Choroid plexus epithelial cell (primary cell): Measurements from ENCODE around the gene LDHAL6B.
A peak's percentile ranks its signal among the peaks of the same experiment; 100 is the strongest.

ENCODE experiments used
- DNase-seq: peaks from one replicate; pipeline ENCODE4 v3.0.0-alpha.2; 2010; ENCODE audit warnings: low read depth
- H3K4me3 ChIP-seq: 2 replicates; pipeline ENCODE4 v1.5.1; 2011; ENCODE audit warnings: low read depth, mild to moderate bottlenecking, control low read depth, low read length, moderate library complexity
- TF ChIP-seq, protein P1 (sequence below): conservative IDR thresholded peaks from 2 replicates; pipeline ENCODE4 v1.5.1; 2011; ENCODE audit warnings: low read depth, mild to moderate bottlenecking, control low read depth, inconsistent platforms, low read length, moderate library complexity

The LDHAL6B gene

DNA sequence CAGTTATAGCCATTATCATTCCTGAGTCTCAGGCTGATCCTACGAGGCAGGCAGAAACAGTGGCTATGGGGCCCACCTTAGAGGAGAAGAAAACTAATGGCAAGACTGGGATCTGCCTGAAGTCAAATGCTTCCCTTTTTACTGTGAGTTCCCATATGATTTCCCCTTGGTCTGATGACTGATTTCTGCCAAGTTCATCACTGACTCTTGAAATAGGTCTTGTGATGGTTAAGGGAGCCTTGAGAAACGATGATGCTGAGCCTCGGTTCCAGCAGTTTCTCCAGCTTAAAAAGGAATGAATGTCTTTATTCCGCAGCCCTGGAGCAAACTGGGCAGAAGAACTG lies 29.4 kb upstream of the LDHAL6B start:
- TF ChIP-seq, protein P1, sequence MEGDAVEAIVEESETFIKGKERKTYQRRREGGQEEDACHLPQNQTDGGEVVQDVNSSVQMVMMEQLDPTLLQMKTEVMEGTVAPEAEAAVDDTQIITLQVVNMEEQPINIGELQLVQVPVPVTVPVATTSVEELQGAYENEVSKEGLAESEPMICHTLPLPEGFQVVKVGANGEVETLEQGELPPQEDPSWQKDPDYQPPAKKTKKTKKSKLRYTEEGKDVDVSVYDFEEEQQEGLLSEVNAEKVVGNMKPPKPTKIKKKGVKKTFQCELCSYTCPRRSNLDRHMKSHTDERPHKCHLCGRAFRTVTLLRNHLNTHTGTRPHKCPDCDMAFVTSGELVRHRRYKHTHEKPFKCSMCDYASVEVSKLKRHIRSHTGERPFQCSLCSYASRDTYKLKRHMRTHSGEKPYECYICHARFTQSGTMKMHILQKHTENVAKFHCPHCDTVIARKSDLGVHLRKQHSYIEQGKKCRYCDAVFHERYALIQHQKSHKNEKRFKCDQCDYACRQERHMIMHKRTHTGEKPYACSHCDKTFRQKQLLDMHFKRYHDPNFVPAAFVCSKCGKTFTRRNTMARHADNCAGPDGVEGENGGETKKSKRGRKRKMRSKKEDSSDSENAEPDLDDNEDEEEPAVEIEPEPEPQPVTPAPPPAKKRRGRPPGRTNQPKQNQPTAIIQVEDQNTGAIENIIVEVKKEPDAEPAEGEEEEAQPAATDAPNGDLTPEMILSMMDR = no peak
- DNase-seq = no peak
- H3K4me3 ChIP-seq = no peak overlapping the region

DNA sequence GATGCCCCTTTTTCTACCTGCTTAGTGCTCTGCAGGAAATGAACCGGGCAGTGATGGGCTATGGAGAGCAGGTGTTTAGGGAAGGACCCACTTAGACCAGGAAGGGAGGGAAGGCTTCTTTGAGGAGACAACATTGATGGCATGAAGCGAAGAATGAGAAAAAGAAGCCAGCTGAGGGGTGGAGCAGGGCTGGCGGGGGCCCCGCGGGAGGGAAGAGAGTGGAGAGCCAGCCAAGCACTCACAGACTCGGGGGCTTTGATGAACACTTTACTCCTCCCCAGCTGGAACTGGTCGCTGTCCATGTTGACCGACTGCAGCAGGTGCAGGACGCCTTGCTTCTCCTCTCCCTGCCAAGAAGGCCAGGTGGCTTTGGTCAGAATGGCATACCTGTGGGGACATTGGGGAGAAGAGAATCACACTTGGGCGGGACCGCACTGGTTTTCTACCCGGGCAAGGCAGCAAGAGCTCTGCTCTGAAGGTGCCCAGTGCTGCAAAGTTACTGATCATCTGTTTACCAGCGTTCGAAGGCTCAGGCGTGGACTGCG lies 28.4 kb upstream of the LDHAL6B start:
- DNase-seq = no peak
- TF ChIP-seq, protein P1 = no peak
- no peak overlapping the region for H3K4me3 ChIP-seq

DNA sequence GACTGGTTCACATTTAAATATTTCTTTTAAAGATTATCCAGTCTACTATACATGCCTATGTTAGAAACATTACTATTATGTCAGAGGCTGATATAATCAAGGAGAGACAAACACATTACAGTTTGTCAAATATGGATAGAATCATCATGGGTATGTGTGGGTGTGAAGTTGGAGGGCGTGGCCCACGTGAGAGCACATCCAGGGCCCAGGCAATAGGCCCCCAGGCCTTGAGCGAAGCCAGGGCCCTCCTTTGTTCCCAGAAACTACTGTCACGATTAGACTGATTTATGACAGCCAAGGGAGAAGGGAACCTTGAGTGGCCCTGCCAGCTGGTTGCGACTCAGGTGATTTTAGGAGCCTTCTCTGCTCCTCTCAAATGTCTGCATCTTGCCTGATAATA lies 26.9 kb upstream of the LDHAL6B start:
- TF ChIP-seq, protein P1 = no peak
- no peak for DNase-seq
- H3K4me3 ChIP-seq = no peak overlapping the region

DNA sequence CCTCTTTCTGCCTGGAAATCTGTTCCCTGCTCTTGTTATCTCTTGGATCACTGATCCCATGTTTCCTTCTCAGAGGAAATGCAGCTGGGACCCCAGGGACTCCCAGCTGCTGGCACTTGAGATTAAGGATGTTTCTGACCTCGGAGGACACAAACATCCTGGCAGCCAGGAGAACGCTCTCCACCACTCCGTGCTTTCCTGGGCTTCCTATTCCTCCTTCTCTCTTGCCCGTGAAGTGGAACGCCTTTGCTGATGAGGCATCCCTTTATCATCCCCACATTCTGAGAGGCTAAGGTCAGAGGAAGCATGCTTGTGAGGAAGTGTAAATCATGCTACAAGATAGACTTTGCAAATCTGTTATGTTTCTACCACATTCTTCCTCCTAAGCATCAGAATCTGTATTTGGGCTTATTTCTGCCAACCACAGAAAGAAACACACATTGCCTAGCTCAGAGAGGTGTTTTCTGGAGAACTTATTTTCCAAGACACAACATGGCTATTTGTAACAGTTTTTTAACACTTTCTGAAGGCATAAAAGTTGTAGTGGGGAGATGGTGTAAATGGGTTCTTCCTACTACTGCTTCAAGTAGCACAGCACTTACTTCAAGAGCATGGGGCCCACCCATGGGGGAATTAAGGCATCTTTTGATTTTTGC lies 25.6 kb upstream of the LDHAL6B start:
- peak; percentile 45 for DNase-seq
- TF ChIP-seq, protein P1 = no peak
- H3K4me3 ChIP-seq = no peak overlapping the region

DNA sequence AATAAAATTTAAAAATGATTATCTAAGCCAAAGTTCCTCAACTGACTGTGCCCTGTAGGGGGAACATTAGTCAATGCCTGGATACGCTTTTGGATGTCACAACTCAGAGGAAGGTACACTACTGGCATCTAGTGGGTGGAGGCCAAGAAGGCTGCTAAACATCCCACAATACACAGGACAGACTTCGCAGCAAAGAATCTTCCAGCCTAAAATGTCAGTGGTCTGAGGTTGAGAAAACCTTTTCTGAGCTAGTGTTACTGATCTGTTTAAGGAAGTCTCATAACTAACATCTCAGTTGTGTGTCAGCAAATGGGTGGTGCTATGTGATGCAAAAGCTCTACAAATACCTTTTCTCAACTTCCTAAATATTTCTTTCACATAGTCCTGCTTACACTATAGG lies 20.9 kb upstream of the LDHAL6B start:
- H3K4me3 ChIP-seq = no peak overlapping the region
- peak; percentile 41 for DNase-seq
- TF ChIP-seq, protein P1 = peak; percentile 42

DNA sequence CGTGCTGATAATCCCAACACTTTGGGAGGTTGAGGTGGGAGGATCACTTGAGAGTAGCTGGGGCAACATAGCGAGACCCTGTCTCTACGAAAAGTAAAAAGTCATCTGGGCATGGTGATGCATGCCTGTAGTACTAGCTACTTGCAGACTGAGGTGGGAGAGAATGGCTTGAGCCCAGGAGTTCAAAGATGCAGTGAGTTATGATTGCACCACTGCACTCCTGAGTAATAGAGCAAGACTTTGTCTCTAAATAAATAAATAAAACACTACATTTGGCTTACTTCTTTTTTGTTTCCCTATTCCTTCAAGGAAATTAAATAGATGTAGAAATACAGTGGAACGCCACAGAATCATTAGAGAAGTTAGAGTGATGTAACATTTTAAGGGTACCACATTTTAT lies 20.1 kb upstream of the LDHAL6B start:
- TF ChIP-seq, protein P1 = no peak
- no peak overlapping the region for H3K4me3 ChIP-seq
- peak; percentile 81 for DNase-seq

DNA sequence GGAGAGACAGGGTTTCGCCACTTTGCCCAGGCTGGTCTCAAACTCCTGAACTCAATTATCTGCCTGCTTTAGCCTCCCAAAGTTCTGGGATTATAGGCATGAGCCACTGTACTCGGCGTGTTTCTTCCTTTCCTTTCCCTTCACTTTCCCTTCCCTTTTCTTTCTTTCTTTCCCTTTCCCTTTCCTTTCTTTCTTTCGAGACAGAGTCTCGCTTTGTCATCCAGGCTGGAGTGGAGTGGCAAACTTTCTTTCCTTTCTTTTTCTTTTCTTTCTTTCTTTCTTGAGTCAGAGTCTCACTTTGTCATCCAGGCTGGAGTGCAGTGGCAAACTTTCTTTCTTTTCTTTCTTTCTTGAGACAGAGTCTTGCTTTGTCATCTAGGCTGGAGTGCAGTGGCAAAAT lies 17.4 kb upstream of the LDHAL6B start:
- H3K4me3 ChIP-seq = no peak overlapping the region
- no peak for DNase-seq
- TF ChIP-seq, protein P1 = no peak
